CD4-positive, alpha-beta T cell (primary cell): Measurements from ENCODE around the gene MYT1. TPM values are rescaled to one million over a fixed set of nuclear protein-coding genes. Genes with fewer than 3 reads are reported as not detected.

Experiments used
- ATAC-seq: fragments of 200-7000 bp; cut with Tn5 transposase; one replicate; pipeline ENCODE4 v1.10.0; 2022; ENCODE audit warnings: mild to moderate bottlenecking; ENCODE audit not compliant: poor library complexity
- CTCF ChIA-PET: fragments of 350-600 bp; sonication (Branson Sonifier 250); formaldehyde crosslinking; loops from one replicate; lab custom pipeline; 2021; ENCODE audit warnings: antibody characterized with exemption, inconsistent platforms; lab: Charles Lee
- POLR2A ChIA-PET: fragments of 350-600 bp; sonication (Branson Sonifier 250); formaldehyde crosslinking; loops from one replicate; lab custom pipeline; 2021; ENCODE audit warnings: antibody characterized with exemption, inconsistent platforms; lab: Charles Lee
- DNase-seq, 14 experiments: peaks; one replicate each; pipeline ENCODE4 v3.0.0-alpha.2; 2013 to 2020; ENCODE audit warnings: mixed read lengths in 2 of 14
- H3K27ac ChIP-seq, 2 donors: one replicate each; pipeline versions ENCODE4 v1.5.1 to v1.7.0; 2013; ENCODE audit warnings: low read length in 2 of 2, low read depth in 1 of 2, mild to moderate bottlenecking in 1 of 2
- H3K27me3 ChIP-seq, 2 experiments: 1 replicate in 1 of 2; 2 replicates in 1 of 2; pipeline versions ENCODE4 v1.6.1 to v1.7.0; 2013; ENCODE audit warnings: low read length in 2 of 2, control low read depth in 1 of 2, mild to moderate bottlenecking in 1 of 2, moderate library complexity in 1 of 2; ENCODE audit not compliant: insufficient read depth in 2 of 2, control insufficient read depth in 1 of 2
- H3K36me3 ChIP-seq: one replicate; pipeline ENCODE4 v1.6.1; 2013; ENCODE audit warnings: low read length, control low read depth; ENCODE audit not compliant: insufficient read depth
- H3K4me1 ChIP-seq: one replicate; pipeline ENCODE4 v1.6.1; 2013; ENCODE audit warnings: low read length, control low read depth; ENCODE audit not compliant: insufficient read depth
- H3K4me3 ChIP-seq: one replicate; pipeline ENCODE4 v1.5.1; 2013; ENCODE audit warnings: mild to moderate bottlenecking, low read length, moderate library complexity
- H3K9me3 ChIP-seq, 2 experiments: 1 replicate in 1 of 2; 2 replicates in 1 of 2; pipeline versions ENCODE4 v1.6.1 to v1.7.0; 2013; ENCODE audit warnings: low read length in 2 of 2, mild to moderate bottlenecking in 2 of 2, control low read depth in 1 of 2, moderate library complexity in 1 of 2; ENCODE audit not compliant: control insufficient read depth in 1 of 2, insufficient read depth in 1 of 2
- H3K27ac Mint-ChIP-seq: one replicate; pipeline ENCODE4 v1.8.0; 2020; ENCODE audit warnings: mixed read lengths
- H3K27me3 Mint-ChIP-seq: one replicate; pipeline ENCODE4 v1.8.0; 2021; ENCODE audit warnings: mixed read lengths
- H3K36me3 Mint-ChIP-seq: one replicate; pipeline ENCODE4 v1.8.0; 2021; ENCODE audit warnings: low read depth, mixed read lengths
- H3K4me1 Mint-ChIP-seq: one replicate; pipeline ENCODE4 v1.8.0; 2021; ENCODE audit warnings: low read depth, mixed read lengths
- H3K4me3 Mint-ChIP-seq: one replicate; pipeline ENCODE4 v1.8.0; 2020; ENCODE audit warnings: mild to moderate bottlenecking, mixed read lengths
- H3K9me3 Mint-ChIP-seq: one replicate; pipeline ENCODE4 v1.8.0; 2020; ENCODE audit warnings: mixed read lengths
- intact Hi-C, 2 experiments: fragments of 100-400 bp; cut with DNase I in 1 of 2; cut with micrococcal nuclease in 1 of 2; formaldehyde crosslinking; loops; one replicate each; pipeline versions ENCODE4 v1.15.1 to v1.9.0; 2023 to 2025; cut with DNase I, micrococcal nuclease
- total RNA-seq, 174 experiments: library from RNA in 2 of 174; stranded (reverse) in 2 of 174; gene quantifications; one replicate each; pipeline ENCODE4 v1.2.3 and lab custom pipeline; 2021 to 2026
- TF ChIP-seq, protein P1 (sequence below): fragments of 200-600 bp; IDR thresholded peaks from one replicate; pipeline ENCODE4 v1.8.0; 2022; ENCODE audit warnings: antibody characterized with exemption, mild to moderate bottlenecking

Gene MYT1
- total RNA-seq, 2 experiments from 2014 or later: 1.0 TPM; not detected in 1

- Mint-ChIP-seq H3K4me3 (no peak overlapping the region), H3K27ac (no peak overlapping the region), H3K36me3 (no peaks in the 10 kb centered on the region), H3K9me3 (no peaks in the 10 kb centered on the region), H3K4me1 (no peaks in the 10 kb centered on the region), H3K27me3 (peaks cover 63% of the 10 kb centered on the region)
- Histone ChIP-seq H3K36me3 (no peaks in the 10 kb centered on the region), H3K4me1 (no peaks in the 10 kb centered on the region), H3K4me3 (no peak overlapping the region), H3K27ac (no peak overlapping the region), H3K27me3 (peaks cover 22 to 33% of the 10 kb centered on the region in 2 experiments), H3K9me3 (peaks cover 0 to 6% of the 10 kb centered on the region in 2 experiments)
- ChIA-PET CTCF (no interaction called here), POLR2A (no interaction called here)
- intact Hi-C loops: no loop called here
- no peak for DNase-seq
- TF ChIP-seq, protein P1, sequence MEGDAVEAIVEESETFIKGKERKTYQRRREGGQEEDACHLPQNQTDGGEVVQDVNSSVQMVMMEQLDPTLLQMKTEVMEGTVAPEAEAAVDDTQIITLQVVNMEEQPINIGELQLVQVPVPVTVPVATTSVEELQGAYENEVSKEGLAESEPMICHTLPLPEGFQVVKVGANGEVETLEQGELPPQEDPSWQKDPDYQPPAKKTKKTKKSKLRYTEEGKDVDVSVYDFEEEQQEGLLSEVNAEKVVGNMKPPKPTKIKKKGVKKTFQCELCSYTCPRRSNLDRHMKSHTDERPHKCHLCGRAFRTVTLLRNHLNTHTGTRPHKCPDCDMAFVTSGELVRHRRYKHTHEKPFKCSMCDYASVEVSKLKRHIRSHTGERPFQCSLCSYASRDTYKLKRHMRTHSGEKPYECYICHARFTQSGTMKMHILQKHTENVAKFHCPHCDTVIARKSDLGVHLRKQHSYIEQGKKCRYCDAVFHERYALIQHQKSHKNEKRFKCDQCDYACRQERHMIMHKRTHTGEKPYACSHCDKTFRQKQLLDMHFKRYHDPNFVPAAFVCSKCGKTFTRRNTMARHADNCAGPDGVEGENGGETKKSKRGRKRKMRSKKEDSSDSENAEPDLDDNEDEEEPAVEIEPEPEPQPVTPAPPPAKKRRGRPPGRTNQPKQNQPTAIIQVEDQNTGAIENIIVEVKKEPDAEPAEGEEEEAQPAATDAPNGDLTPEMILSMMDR: no peak
- no peak for ATAC-seq
Observed at GRCh38 chr20:64169091-64169560, 4.9 kb downstream of the MYT1 start.

DNA sequence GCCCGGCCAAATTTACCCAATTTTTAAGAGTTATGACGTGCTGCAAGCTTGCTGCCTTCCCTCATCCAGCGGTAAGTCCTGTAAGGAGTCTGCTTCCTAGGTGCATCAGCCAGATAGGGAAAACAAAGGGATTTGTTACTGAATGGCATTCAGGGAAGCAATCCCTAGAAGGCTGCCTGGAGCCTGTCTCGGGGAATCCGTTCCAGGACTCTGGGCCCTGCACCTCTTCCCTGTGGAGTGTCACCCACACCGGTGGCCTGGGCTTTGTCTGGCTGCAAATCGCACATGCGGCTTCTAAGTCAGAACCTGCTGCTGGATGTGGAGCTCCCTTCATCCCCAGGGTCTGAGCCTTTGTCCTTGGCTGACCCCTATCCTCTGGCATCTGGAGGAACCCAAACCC, 7.0 kb downstream of the MYT1 start:
- H3K27ac Mint-ChIP-seq: no peak overlapping the region
- no peaks in the 10 kb centered on the region for H3K36me3 Mint-ChIP-seq
- Histone ChIP-seq H3K36me3 (no peaks in the 10 kb centered on the region), H3K9me3 (peaks cover 0 to 6% of the 10 kb centered on the region in 2 experiments), H3K27ac (no peak overlapping the region), H3K4me3 (no peak overlapping the region), H3K4me1 (no peaks in the 10 kb centered on the region), H3K27me3 (peaks cover 15 to 24% of the 10 kb centered on the region in 2 experiments)
- intact Hi-C loops: no loop called here
- CTCF ChIA-PET: no interaction called here
- H3K27me3 Mint-ChIP-seq: peaks cover 42% of the 10 kb centered on the region
- H3K4me3 Mint-ChIP-seq: no peak overlapping the region
- H3K9me3 Mint-ChIP-seq: no peaks in the 10 kb centered on the region
- TF ChIP-seq, protein P1: no peak
- ATAC-seq (no peak), DNase-seq (no peak)
- POLR2A ChIA-PET: no interaction called here
- no peaks in the 10 kb centered on the region for H3K4me1 Mint-ChIP-seq

DNA sequence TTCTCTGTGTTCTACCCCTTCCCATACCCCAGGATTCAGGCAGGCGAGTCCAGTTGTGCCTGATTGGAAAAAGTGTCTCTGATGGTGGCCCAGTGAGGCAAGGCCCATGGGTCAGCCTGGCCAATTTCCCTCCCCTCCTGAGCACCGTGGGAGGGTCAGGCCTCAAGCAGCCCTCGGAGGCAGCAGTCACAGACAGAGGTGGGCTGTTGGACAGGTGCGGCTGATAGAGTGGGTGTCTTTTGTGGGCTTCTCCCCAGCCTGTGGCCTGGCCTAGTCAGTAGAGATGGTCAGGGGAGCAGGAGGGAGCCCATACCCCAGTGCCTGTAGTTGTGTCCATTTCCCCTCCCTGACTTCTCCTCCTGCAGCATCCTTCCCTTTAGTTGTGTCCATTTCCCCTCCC, 8.9 kb downstream of the MYT1 start:
- no peaks in the 10 kb centered on the region for H3K4me1 Mint-ChIP-seq
- peaks cover 0 to 12% of the 10 kb centered on the region in 2 experiments for H3K9me3 ChIP-seq
- H3K27ac Mint-ChIP-seq: no peak overlapping the region
- TF ChIP-seq, protein P1: no peak
- no peaks in the 10 kb centered on the region for H3K36me3 ChIP-seq
- no peak overlapping the region for H3K4me3 Mint-ChIP-seq
- intact Hi-C loops: no loop called here
- DNase-seq (no peak), ATAC-seq (no peak)
- ChIA-PET CTCF (no interaction called here), POLR2A (no interaction called here)
- no peaks in the 10 kb centered on the region for H3K9me3 Mint-ChIP-seq
- no peak overlapping the region for H3K27ac ChIP-seq
- no peaks in the 10 kb centered on the region for H3K4me1 ChIP-seq
- peaks cover 28% of the 10 kb centered on the region for H3K27me3 Mint-ChIP-seq
- peaks cover 7 to 16% of the 10 kb centered on the region in 2 experiments for H3K27me3 ChIP-seq
- H3K4me3 ChIP-seq: no peak overlapping the region
- no peaks in the 10 kb centered on the region for H3K36me3 Mint-ChIP-seq
